K562 (cell line): ENCODE data around the gene SUN5. TPM values are rescaled to one million over a fixed set of nuclear protein-coding genes. Genes with fewer than 3 reads are reported as not detected.
"Not testable (repeated sequence)": the region's sequence is repeated elsewhere in the genome, so short reads cannot be mapped to it uniquely, and the experiment has no call there.

Source experiments
- ATAC-seq: fragments of 200-7000 bp; cut with Tn5 transposase; 3 replicates; pipeline ENCODE4 v1.9.1; 2020; ENCODE audit warnings: moderate library complexity
- BruUV-seq: library from RNA; stranded (reverse); fragments of 400-500 nt; replicated peaks from 2 replicates; lab custom pipeline; 2021; lab: Mats Ljungman, UMichigan
- CTCF ChIA-PET: fragments of 300-600 bp; formaldehyde crosslinking; extraction: SDS; loops from one replicate; lab custom pipeline; 2021; ENCODE audit warnings: low intra/inter-chr PET ratio; lab: Yijun Ruan, JAX
- POLR2A ChIA-PET: fragments of 300-600, 350-650 bp; sonication (Branson Sonifier 250); formaldehyde crosslinking; extraction: SDS; loops from one replicate; lab custom pipeline; 2021; ENCODE audit warnings: antibody characterized with exemption, inconsistent platforms; lab: Yijun Ruan, JAX
- DNase-seq, 4 experiments: peaks; one replicate each; pipeline versions ENCODE4 v3.0.0 to v3.0.0-alpha.2; 2011 to 2018; ENCODE audit warnings: low spot score in 3 of 4, mixed read lengths in 3 of 4; ENCODE audit errors: extremely low read depth in 1 of 4
- FAIRE-seq: peaks from 2 replicates; lab custom pipeline; 2011; peaks lifted over from hg19 to GRCh38; lab: Jason Lieb, UNC
- H2AFZ ChIP-seq: 2 replicates; pipeline ENCODE4 v1.6.0; 2011; ENCODE audit warnings: low read depth, low read length, control low read depth, inconsistent platforms
- H3K27ac ChIP-seq: fragments of 200-600 bp; 3 replicates; pipeline ENCODE4 v1.8.0; 2011; ENCODE audit warnings: low read depth, mild to moderate bottlenecking, control low read depth, inconsistent platforms, low read length, moderate library complexity, mixed read lengths; ENCODE audit errors: extremely low read depth
- H3K27me3 ChIP-seq, 2 experiments: fragments of 300-600 bp in 1 of 2; 2 replicates in 1 of 2; 3 replicates in 1 of 2; pipeline versions ENCODE4 v1.6.0 to v1.8.0; 2011; ENCODE audit warnings: inconsistent platforms in 2 of 2, low read length in 2 of 2, mild to moderate bottlenecking in 1 of 2, mixed read lengths in 1 of 2, moderate library complexity in 1 of 2; ENCODE audit not compliant: control insufficient read depth in 2 of 2, insufficient read depth in 2 of 2
- H3K36me3 ChIP-seq: fragments of 300-600 bp; 3 replicates; pipeline ENCODE4 v1.8.0; 2011; ENCODE audit warnings: mild to moderate bottlenecking, low read length, inconsistent platforms; ENCODE audit not compliant: control insufficient read depth, insufficient read depth
- H3K4me1 ChIP-seq, 2 experiments: fragments of 200-600 bp in 1 of 2; replicated peaks in 1 of 2; 2 replicates in 1 of 2; 3 replicates in 1 of 2; pipeline versions ENCODE4 v1.5.1 to v1.8.0; 2011; ENCODE audit warnings: inconsistent platforms in 2 of 2, low read length in 2 of 2, mild to moderate bottlenecking in 1 of 2, mixed read lengths in 1 of 2, moderate library complexity in 1 of 2; ENCODE audit not compliant: control insufficient read depth in 2 of 2, insufficient read depth in 2 of 2
- H3K4me2 ChIP-seq: 2 replicates; pipeline ENCODE4 v1.6.1; 2011; ENCODE audit warnings: low read length, control low read depth, inconsistent platforms, mixed read lengths; ENCODE audit not compliant: insufficient read depth
- H3K4me3 ChIP-seq: fragments of 200-600 bp; sonication (generic), shearing (Covaris generic); 2 replicates; pipeline ENCODE4 v1.5.1; 2016; ENCODE audit warnings: control low read depth, inconsistent platforms
- H3K79me2 ChIP-seq: fragments of 200-600 bp; 3 replicates; pipeline ENCODE4 v1.8.0; 2011; ENCODE audit warnings: low read length, inconsistent platforms; ENCODE audit not compliant: control insufficient read depth, insufficient read depth
- H3K9ac ChIP-seq, 2 experiments: 2 replicates each; pipeline versions ENCODE4 v1.6.0 to v1.6.1; 2011; ENCODE audit warnings: low read depth in 2 of 2, low read length in 2 of 2, control low read depth in 1 of 2, inconsistent platforms in 1 of 2, mild to moderate bottlenecking in 1 of 2, mixed read lengths in 1 of 2; ENCODE audit not compliant: insufficient read depth in 1 of 2
- H3K9me1 ChIP-seq: one replicate; pipeline ENCODE4 v1.6.0; 2011; ENCODE audit warnings: inconsistent platforms, mild to moderate bottlenecking, low read length, moderate library complexity; ENCODE audit not compliant: control insufficient read depth, insufficient read depth
- H3K9me3 ChIP-seq: replicated peaks from 2 replicates; pipeline ENCODE4 v1.5.1; 2011; ENCODE audit warnings: low read depth, low read length, inconsistent platforms; ENCODE audit not compliant: control insufficient read depth, insufficient read depth
- H4K20me1 ChIP-seq: replicated peaks from 2 replicates; pipeline ENCODE4 v1.6.1; 2011; ENCODE audit warnings: low read length, inconsistent platforms, mixed read lengths; ENCODE audit not compliant: control insufficient read depth, insufficient read depth
- ZNF274 ChIP-seq: IDR thresholded peaks from 2 replicates; pipeline ENCODE4 v1.6.1; 2011; ENCODE audit warnings: low read depth, mild to moderate bottlenecking, low read length, moderate library complexity, borderline replicate concordance
- WGBS: fragments of 100-300 bp; shearing (Covaris generic); methylation state at CpG from one replicate; pipeline ENCODE4 v1.1.6; 2016; ENCODE audit warnings: low coverage, mixed read lengths; ENCODE audit not compliant: insufficient coverage; ENCODE audit errors: missing lambda C conversion rate; 5-methylcytosine and 5-hydroxymethylcytosine counted together
- in situ Hi-C: fragments of 300-500 bp; cut with MboI; formaldehyde crosslinking; loops from 4 replicates; pipeline ENCODE4 v1.15.0; 2018; ENCODE audit warnings: inconsistent platforms, mixed read lengths
- intact Hi-C: fragments of 100-400 bp; cut with micrococcal nuclease; formaldehyde crosslinking; loops from 2 replicates; pipeline ENCODE4 v1.14.2; 2022
- polyA plus RNA-seq, 8 experiments: library from polyadenylated mRNA; depleted of rRNA in 4 of 8; stranded (reverse) in 5 of 8; unstranded in 3 of 8; fragments of >200 nt; fragmentation: Nextera tagmentation in 2 of 8; fragmentation: Illumina TruSeq in 1 of 8; extraction: Ambion mirVana in 2 of 8; extraction: Trizol in 1 of 8; gene quantifications; 2 replicates each; pipeline versions ENCODE4 v1.2.1 to v1.2.3, GENCODE V29; 2011 to 2014; ENCODE audit warnings: inconsistent platforms in 1 of 8, missing spikeins in 1 of 8
- total RNA-seq, 7 experiments: library from RNA; depleted of rRNA in 6 of 7; stranded (reverse); fragments of >200 nt in 6 of 7; fragmentation: Illumina TruSeq in 2 of 7; extraction: Trizol in 2 of 7; gene quantifications; 2 replicates each; pipeline versions ENCODE4 v1.2.1 to v1.2.3, GENCODE V29; 2011 to 2021; ENCODE audit warnings: low replicate concordance in 1 of 7

SUN5 gene
- total and polyA plus RNA-seq, 9 of the 15 experiments (the other 6 are each of a cell fraction or from before 2014, with no cell fraction given) = not detected

- H3K79me2 ChIP-seq = no peaks in the 10 kb centered on the region
- no peak overlapping the region for H3K27ac ChIP-seq
- H3K9ac ChIP-seq = no peak overlapping the region
- no TSS peak for BruUV-seq
- peak in 1 of 4 experiments; percentile 3 for DNase-seq
- H3K9me1 ChIP-seq = no peaks in the 10 kb centered on the region
- in situ Hi-C loops (no loop called here), intact Hi-C loops (no loop called here)
- ATAC-seq = no peak
- WGBS = 0% methylated on average over 4 of the region's 5 CpGs
- CTCF ChIA-PET = no interaction called here
- H3K9me3 ChIP-seq = no peaks in the 10 kb centered on the region
- no peak overlapping the region for H3K4me3 ChIP-seq
- peaks cover 0 to 7% of the 10 kb centered on the region in 2 experiments; a peak in 2 of 5 replicates for H3K4me1 ChIP-seq
- H4K20me1 ChIP-seq = peaks cover 7% of the 10 kb centered on the region; the same call in 1 of the 2 replicates
- POLR2A ChIA-PET = no interaction called here
- FAIRE-seq = no peak
- no peak overlapping the region for H3K4me2 ChIP-seq
- TF ChIP-seq ZNF274 = no peak
- H3K27me3 ChIP-seq = peaks cover 35 to 64% of the 10 kb centered on the region in 2 experiments
- no peak overlapping the region for H2AFZ ChIP-seq
- H3K36me3 ChIP-seq = no peaks in the 10 kb centered on the region
These were observed 41.1 kb downstream of the SUN5 start for GRCh38 chr20:32963176-32963575.

- POLR2A ChIA-PET = not testable (repeated sequence)
- 1% methylated on average over 11 of the region's 11 CpGs for WGBS
These were observed 41.6 kb downstream of the SUN5 start for GRCh38 chr20:32962646-32963045.

More at GRCh38 chr20:32962646-32963045, 41.6 kb downstream of the SUN5 start:
- H3K4me1 ChIP-seq, intact Hi-C loops, H3K79me2 ChIP-seq, H3K4me2 ChIP-seq, ATAC-seq, BruUV-seq, H3K27ac ChIP-seq, H2AFZ ChIP-seq, H3K9me3 ChIP-seq, CTCF ChIA-PET, H3K36me3 ChIP-seq, in situ Hi-C loops, H3K4me3 ChIP-seq, H3K9me1 ChIP-seq, H4K20me1 ChIP-seq, FAIRE-seq, H3K9ac ChIP-seq: not testable (repeated sequence)
- peaks cover 30 to 59% of the 10 kb centered on the region in 2 experiments; a peak in 4 of 5 replicates for H3K27me3 ChIP-seq
- DNase-seq = peak in 1 of 4 experiments; percentile 1
